ENCODE data around the gene FOXE3.

The FOXE3 gene

DNA sequence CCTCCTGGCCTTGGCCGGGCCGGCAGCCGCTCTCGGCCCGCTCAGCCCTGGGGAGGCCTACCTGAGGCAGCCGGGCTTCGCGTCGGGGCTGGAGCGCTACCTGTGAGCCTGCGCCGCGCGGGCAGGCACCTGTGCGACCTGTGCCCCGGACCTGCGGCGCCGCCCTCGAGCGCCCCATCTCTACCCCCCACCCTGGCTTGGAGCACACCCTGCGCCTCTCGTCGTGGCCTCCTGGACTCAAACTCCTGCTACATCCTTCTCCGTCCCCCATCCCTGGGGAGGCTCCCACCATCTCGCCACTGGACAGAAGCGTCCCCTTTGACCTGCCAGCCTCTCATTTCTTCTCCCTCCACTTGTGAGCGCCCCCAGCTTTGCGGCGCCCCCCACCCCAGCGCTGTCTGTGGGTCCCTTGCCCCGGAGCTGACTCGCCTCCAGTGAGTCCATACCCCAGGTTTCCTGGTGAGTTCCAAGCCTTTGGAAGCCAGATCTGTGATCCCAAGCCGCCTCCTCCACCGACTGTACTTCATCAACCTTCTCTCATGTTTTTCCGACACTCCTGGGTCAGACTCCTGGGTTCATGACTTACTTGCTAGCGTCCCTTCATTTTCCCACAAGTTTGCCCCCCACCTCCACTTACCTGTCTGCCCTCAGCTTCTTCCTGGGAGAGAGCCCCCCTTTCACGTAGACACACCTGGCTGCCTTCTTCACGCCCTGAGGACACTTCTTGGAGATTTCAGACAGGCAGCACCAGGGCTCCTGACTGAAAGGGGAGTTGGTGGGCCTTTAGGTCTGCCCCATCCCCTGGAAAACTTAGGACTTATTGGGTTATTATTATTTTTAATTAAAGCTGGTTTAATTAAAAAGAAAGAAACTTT, 1.3 kb downstream of the FOXE3 start:
- Mint-ChIP-seq H3K4me3 (peak overlapping the region; percentile 13), H3K27me3 (peaks cover 45% of the 10 kb centered on the region), H3K27ac (no peak overlapping the region), H3K9me3 (no peaks in the 10 kb centered on the region), H3K36me3 (ENCODE audit: low read depth) (no peaks in the 10 kb centered on the region), H3K4me1 (ENCODE audit: low read depth) (peaks cover 6% of the 10 kb centered on the region)

DNA sequence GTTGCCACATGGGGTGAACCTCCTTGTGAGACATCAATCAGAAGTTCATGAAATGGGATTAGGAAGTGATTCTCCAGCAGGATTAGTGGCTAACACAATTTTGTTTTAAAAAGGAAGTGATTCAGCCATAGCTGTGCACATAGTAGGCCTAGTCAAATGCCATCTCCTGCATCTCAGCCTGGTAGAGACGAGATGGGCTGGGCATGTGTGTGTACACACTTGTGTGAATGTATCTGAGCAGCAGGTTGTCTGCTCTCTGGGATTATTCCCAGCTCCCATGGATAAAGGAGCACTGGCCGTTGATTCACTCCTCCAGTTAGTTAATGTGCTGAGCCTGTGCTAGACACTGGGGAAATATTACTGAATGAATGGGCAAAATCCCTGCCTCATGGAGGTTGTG, 2.0 kb downstream of the FOXE3 start:
- no peak overlapping the region for H3K27ac Mint-ChIP-seq
- H3K4me1 Mint-ChIP-seq (ENCODE audit: low read depth): peaks cover 6% of the 10 kb centered on the region
- no peaks in the 10 kb centered on the region for H3K9me3 Mint-ChIP-seq
- H3K27me3 Mint-ChIP-seq: peaks cover 45% of the 10 kb centered on the region
- H3K36me3 Mint-ChIP-seq (ENCODE audit: low read depth): no peaks in the 10 kb centered on the region
- no peak overlapping the region for H3K4me3 Mint-ChIP-seq

DNA sequence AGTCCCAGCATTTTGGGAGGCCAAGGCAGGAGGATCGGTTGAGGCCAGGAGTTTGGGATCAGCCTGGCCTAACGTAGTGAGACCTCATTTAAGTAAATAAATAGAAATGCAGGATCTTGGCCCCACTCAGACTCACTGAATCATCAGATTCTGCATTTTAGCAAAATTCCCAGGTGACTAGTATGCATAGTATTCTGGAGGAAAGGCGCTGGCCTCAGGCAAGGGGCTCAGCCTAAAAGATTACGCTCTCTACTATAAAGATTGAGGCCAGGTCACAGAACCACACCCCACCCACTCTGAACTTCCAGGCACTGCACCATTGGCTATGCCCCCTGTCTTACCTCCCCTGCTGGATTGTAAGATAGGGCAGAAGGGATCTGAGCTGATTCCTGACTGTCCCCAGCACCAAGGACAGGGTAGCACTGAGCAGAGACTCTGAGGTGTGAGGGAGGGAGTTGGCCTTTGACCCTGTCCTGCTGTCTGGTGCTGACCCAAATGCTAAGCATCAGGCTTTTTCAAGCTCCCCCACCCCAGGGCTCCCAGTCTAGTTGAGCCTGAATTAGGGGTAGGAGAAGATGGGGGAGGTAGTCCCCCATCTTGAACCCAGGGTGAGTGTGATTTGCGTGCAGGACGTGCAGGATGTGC, 2.7 kb downstream of the FOXE3 start:
- no peak overlapping the region for H3K27ac Mint-ChIP-seq
- no peaks in the 10 kb centered on the region for H3K36me3 Mint-ChIP-seq (ENCODE audit: low read depth)
- H3K4me1 Mint-ChIP-seq (ENCODE audit: low read depth): peaks cover 6% of the 10 kb centered on the region
- no peaks in the 10 kb centered on the region for H3K9me3 Mint-ChIP-seq
- peaks cover 48% of the 10 kb centered on the region for H3K27me3 Mint-ChIP-seq
- no peak overlapping the region for H3K4me3 Mint-ChIP-seq

DNA sequence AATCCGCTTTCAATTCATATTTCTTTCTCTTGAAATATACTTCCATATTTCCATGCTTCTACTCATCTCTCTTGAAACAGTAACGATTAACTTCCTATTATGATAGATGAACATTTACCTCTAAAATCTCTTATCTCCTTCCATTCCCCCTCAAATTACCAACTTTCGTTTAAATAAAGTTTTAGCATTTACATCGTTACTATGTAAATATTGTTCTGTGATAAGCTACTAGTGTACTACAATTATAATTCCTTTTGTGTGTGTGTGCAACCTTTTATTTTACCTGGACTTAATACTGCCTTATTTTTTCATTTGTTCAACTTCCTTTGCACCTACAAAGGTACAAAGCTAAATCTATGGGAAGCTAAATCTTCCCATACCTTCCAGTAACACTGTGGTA, 4.5 kb downstream of the FOXE3 start:
- Mint-ChIP-seq H3K27me3 (peaks cover 35% of the 10 kb centered on the region), H3K36me3 (ENCODE audit: low read depth) (no peaks in the 10 kb centered on the region), H3K4me1 (ENCODE audit: low read depth) (peaks cover 6% of the 10 kb centered on the region), H3K4me3 (no peak overlapping the region), H3K9me3 (no peaks in the 10 kb centered on the region), H3K27ac (no peak overlapping the region)

DNA sequence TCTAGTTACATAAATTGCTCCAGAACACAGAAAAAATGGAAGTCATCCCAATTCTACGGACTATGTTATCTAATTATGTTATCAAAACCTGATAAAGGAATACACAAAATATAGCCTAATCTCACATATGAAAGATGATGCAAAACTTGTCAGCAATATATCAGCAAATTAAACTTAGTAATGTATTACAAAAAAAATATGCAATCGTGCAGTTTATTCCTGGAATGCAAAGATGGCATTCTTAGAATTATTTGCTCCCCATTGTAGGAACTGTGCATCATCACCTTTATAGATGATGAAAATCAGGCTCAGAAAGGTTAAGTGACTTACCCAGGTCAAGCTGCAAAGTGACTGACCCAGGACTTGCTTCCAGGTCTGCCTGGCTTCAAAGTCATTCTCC, 7.8 kb downstream of the FOXE3 start:
- H3K36me3 Mint-ChIP-seq (ENCODE audit: low read depth): no peaks in the 10 kb centered on the region
- no peaks in the 10 kb centered on the region for H3K4me1 Mint-ChIP-seq (ENCODE audit: low read depth)
- no peak overlapping the region for H3K4me3 Mint-ChIP-seq
- peaks cover 12% of the 10 kb centered on the region for H3K27me3 Mint-ChIP-seq
- H3K27ac Mint-ChIP-seq: no peak overlapping the region
- H3K9me3 Mint-ChIP-seq: no peaks in the 10 kb centered on the region

DNA sequence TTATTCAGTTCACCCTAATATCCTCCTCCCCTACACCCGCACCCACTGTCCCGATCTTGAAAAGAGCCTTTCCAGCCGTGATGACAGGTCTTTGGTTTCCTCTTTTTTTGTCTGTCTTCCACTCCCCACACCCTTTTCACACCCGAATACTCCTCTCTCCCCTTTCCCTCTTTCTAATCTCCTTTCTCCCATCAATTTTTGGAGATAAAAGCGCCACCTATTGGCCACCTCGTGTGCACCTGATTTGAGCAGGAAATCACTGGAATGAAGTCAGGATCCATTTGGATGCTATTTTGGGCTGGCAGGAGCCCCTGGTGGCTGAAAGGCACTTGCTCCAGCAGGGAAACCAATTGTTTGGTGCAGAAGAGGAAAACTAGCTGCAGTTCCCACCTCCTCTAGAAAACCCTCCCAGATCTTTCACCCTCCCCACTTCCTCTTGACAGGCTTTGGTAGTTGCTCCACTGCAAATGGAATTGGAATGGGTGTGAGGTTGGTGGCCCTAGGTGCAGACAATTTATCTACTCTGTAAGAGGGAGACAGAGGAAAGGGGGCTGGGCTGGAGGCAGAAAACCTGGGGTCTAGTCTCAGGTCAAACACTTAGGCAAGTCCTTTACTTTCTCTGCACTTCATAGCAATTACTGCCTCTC, 8.4 kb downstream of the FOXE3 start:
- peaks cover 12% of the 10 kb centered on the region for H3K27me3 Mint-ChIP-seq
- no peak overlapping the region for H3K4me3 Mint-ChIP-seq
- no peaks in the 10 kb centered on the region for H3K36me3 Mint-ChIP-seq (ENCODE audit: low read depth)
- H3K9me3 Mint-ChIP-seq: no peaks in the 10 kb centered on the region
- no peak overlapping the region for H3K27ac Mint-ChIP-seq
- no peaks in the 10 kb centered on the region for H3K4me1 Mint-ChIP-seq (ENCODE audit: low read depth)

DNA sequence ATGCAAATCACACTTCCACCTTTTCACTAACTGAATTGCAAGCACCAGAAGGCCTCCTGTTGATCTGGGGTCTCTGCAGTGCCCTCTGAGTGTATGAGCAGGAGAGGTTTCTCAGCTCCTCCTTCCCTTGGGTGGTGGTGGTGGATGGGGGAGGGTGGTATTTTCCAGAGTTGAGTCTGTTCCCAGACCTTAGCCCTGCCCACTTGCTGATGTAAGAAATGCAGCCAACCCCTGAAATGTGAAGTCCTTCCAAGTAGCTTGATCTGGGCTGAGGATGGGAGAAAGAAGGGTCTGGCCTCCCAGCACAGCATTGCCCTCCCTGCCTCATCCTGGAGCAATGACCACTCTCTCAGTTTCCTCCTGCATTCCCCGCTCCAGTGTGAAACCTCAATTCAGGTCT, 15.4 kb downstream of the FOXE3 start:
- H3K36me3 Mint-ChIP-seq (ENCODE audit: low read depth): no peaks in the 10 kb centered on the region

DNA sequence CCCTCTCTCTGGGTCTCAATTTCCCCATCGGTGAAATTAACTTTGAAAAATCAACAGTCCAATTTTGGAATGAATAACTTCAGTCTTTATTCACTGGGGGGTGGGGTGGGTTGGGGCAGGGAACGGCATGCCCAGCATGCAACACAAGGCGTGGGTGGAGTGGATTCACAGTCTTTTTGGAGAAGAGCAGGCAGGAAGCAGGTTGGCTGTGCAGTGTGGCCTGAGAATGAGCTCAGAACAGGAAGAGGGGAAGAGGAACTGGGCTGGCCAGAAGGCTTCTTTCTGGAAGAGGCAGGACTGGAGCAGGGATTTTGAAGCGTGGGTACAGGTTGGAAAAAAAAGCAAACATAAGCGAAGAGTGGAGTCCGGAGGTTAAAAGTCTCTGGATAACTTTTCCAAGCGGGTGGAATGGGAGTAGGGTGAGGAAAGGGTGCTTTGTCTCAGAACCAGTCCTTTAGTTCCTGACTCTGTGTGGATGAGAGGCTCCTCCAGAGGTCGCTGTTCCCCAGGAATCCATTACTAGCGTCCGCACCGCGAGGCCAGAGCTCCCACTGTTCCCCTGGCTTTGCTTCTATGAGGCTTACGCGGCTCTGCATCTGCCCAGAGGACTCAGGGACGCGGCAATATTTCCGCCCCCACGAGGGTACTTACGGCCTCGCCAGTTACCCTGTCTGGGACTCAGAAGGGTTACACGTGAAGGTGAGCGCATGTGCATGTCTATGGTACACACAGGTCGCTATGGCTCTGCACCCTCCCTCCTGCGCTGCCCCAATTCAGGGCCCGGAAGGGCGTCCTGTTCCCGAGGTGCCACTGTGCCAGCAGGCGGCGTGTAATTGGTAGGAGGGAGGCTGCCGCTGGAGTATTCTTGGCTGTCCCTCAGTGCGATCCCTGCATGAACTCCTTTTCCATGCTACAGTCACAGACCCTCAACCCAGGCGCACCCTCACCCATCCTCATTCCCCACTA, 16.3 kb downstream of the FOXE3 start:
- H3K36me3 Mint-ChIP-seq (ENCODE audit: low read depth): no peaks in the 10 kb centered on the region
- H3K4me3 Mint-ChIP-seq: peak overlapping the region; percentile 39
- H3K27me3 Mint-ChIP-seq: peaks cover 41% of the 10 kb centered on the region
- H3K9me3 Mint-ChIP-seq: no peaks in the 10 kb centered on the region
- peaks cover 47% of the 10 kb centered on the region for H3K4me1 Mint-ChIP-seq (ENCODE audit: low read depth)
- no peak overlapping the region for H3K27ac Mint-ChIP-seq

More for the DNA sequence above, 15.4 kb downstream of the FOXE3 start:
- H3K4me1 Mint-ChIP-seq (ENCODE audit: low read depth): peaks cover 45% of the 10 kb centered on the region
- peaks cover 41% of the 10 kb centered on the region for H3K27me3 Mint-ChIP-seq
- no peaks in the 10 kb centered on the region for H3K9me3 Mint-ChIP-seq
- no peak overlapping the region for H3K4me3 Mint-ChIP-seq
- H3K27ac Mint-ChIP-seq: peak overlapping the region; percentile 30

DNA sequence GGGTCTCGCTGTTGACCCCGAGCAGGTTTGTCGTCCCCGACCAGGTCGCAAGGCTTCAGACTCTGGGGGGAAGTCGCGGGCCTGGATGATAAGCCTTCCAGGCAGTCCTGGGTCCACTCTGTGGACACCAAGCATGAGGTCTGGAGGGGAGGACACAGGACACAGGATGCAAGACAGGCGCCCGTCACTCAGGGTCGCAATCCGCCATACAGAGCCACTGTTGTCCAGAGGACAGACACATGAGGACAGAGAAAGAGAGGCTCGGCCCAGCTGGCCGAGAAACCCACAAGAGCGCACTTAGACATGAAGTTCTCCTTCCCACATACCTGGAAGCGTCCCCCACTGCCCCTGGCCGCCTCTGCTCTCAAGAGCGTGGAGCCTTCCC, 16.9 kb downstream of the FOXE3 start:
- H3K27me3 Mint-ChIP-seq: peaks cover 41% of the 10 kb centered on the region
- peak overlapping the region; percentile 39 for H3K4me3 Mint-ChIP-seq
- H3K9me3 Mint-ChIP-seq: no peaks in the 10 kb centered on the region
- no peaks in the 10 kb centered on the region for H3K36me3 Mint-ChIP-seq (ENCODE audit: low read depth)
- peaks cover 47% of the 10 kb centered on the region for H3K4me1 Mint-ChIP-seq (ENCODE audit: low read depth)
- H3K27ac Mint-ChIP-seq: no peak overlapping the region

DNA sequence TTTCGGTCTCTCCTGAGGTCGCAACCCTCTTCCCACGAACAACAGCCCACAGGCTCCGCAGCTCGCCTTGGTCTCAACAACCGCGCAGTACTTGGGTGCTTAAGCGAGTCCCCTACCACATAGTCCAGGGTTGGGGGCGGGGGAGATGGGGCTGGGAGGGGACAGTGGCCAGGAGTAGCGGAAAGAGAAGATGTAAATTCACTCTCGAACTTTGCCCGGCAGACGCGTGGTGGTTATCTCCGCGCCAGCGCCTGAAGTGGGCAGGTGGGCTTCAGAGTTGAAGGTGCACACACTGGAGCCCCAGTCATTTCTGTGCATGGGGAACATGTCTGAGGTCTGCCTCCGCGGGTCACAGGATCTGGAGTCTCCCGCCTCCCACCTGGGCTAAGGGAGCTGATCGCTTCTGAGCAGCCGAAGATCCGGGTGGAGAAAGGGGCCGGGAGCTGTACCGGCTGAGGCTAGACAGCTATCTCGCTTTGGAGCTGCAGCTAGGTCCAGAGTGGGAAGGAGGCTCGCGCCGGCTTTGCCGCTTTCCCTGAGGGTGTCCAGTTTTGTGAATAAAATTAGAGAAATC, 17.5 kb downstream of the FOXE3 start:
- Mint-ChIP-seq H3K27me3 (peaks cover 41% of the 10 kb centered on the region), H3K4me1 (ENCODE audit: low read depth) (peaks cover 47% of the 10 kb centered on the region), H3K27ac (no peak overlapping the region), H3K4me3 (peak overlapping the region; percentile 23), H3K9me3 (no peaks in the 10 kb centered on the region), H3K36me3 (ENCODE audit: low read depth) (no peaks in the 10 kb centered on the region)

DNA sequence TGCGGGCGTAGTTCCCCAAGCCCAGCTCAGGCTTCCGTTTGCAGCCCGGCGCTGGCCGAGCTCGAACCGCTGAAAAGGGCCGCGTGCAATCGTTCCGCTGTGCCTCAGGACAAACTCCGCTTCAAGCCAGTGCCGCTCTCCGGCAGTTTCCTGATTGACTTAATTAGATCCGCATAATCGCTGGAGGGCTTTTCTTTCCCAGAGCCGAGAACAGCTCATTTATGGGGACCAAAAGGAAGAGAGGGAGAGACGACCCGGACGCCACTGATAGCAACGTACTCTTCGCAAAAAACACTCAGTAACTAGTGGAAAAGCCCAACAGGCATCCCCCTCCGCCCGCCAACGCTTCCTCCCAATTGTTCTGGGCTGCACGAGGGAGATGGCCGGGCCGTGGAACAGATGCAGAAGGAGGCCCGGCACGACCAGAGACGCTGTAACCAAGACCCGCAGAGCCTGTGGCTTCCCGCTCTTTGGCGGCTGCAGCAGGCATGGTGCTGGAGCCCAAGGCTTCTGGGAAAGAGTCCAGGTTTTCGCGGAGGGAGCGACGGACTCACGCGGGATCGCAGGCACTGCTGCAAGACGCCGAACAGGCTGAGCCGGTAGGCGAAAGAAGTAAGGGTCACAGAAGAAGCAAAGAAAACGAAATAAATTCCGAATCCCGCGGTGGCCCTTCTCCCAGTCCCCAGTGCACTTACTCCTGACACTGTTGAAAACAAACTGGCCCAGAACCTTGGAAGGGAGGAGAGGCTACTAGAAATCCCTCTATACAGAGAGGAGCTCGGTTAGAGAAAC, 18.2 kb downstream of the FOXE3 start:
- Mint-ChIP-seq H3K9me3 (no peaks in the 10 kb centered on the region), H3K4me3 (peak overlapping the region; percentile 23), H3K36me3 (ENCODE audit: low read depth) (no peaks in the 10 kb centered on the region), H3K27me3 (peaks cover 39% of the 10 kb centered on the region), H3K4me1 (ENCODE audit: low read depth) (peaks cover 47% of the 10 kb centered on the region), H3K27ac (no peak overlapping the region)

DNA sequence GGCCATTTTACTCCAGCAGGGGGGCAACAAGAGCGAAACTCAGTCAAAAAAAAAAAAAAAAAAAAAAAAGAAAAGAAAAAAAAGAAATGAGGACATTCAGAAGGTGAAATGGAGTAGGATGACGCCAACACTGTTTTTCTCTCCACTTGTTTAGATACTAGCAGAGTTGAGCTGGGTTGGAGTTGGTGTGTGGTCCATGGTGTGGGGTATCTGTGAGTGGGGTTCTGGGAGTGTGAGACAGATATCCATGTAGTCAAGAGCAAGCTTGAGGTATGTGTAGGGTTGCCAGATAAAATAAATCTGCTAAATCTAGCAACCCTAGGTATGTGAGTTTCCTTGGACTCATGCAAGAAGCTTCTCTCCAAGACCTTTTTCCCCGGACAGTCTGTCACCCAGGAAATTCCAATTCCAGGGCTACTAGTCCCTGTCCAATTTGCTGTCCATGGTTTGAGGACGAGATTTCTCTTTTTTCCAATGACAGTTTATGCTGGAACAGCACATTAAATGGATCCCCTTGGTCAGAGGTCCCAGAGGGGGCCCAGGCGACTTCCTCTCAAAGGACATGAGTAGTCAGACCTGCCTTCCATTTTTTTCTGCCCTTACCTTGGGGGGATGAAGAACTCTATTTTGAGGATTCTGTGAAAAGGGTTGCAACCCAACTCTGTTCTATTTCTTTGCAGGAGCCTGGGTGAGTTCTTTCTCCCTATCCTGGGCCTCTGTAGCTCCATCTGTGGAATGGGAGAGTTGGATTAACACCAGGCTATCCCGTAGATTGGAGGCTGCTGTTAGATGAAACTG, 19.6 kb downstream of the FOXE3 start:
- Mint-ChIP-seq H3K27me3 (peaks cover 37% of the 10 kb centered on the region), H3K4me3 (peak overlapping the region; percentile 91), H3K9me3 (no peaks in the 10 kb centered on the region), H3K4me1 (ENCODE audit: low read depth) (peaks cover 47% of the 10 kb centered on the region), H3K36me3 (ENCODE audit: low read depth) (no peaks in the 10 kb centered on the region), H3K27ac (no peak overlapping the region)

All from stimulated activated naive CD8-positive, alpha-beta T cell treated with anti-CD3 and anti-CD28 coated beads, Interleukin-15, Interleukin-2, amounts not matched to agents 100 ng/mL and 50 ng/mL, for 24 hours (primary cell).